Liver (tissue), 3 donors: ENCODE data around the gene IQSEC3.

Source experiments
- CTCF ChIP-seq: fragments of 150-350 bp; IDR thresholded peaks from 2 replicates; pipeline ENCODE4 v1.5.1; 2017; ENCODE audit warnings: improper control_type of control experiment, low read depth, low read length; ENCODE audit not compliant: missing input control
- EGR1 ChIP-seq, 2 donors: IDR thresholded peaks; 2 replicates each; pipeline ENCODE4 v1.6.1; 2016 to 2018; ENCODE audit warnings: antibody characterized with exemption in 2 of 2, low read depth in 2 of 2
- MAX ChIP-seq: IDR thresholded peaks from 2 replicates; pipeline ENCODE4 v1.6.1; 2016; ENCODE audit warnings: antibody characterized with exemption
- SP1 ChIP-seq: IDR thresholded peaks from 2 replicates; pipeline ENCODE4 v1.6.1; 2018; ENCODE audit warnings: antibody characterized with exemption, mild to moderate bottlenecking
- YY1 ChIP-seq: IDR thresholded peaks from 2 replicates; pipeline ENCODE4 v1.6.1; 2016; ENCODE audit warnings: antibody characterized with exemption, mild to moderate bottlenecking
- donor health status: healthy.
- donor health status: healthy.

- TF ChIP-seq CTCF (no peak), MAX (no peak), EGR1 (IDR thresholded peaks at IDR 0.05; ENCODE audit: low read depth in 2 of 2) (no peak), YY1 (no peak), SP1 (no peak)
Measured at GRCh38 chr12:78981-79380, 12.4 kb downstream of the IQSEC3 start.
